HG03135 (cell line): ENCODE measurements around the gene NARS2.
"Not testable (repeated sequence)": the region's sequence is repeated elsewhere in the genome, so short reads cannot be mapped to it uniquely, and the experiment has no call there.

Source experiments
- ATAC-seq: cut with Tn5 transposase; IDR thresholded peaks from one replicate; pipeline ENCODE4 v1.9.1; 2021; ENCODE audit warnings: mild to moderate bottlenecking, moderate library complexity; ENCODE audit not compliant: unreplicated experiment

The NARS2 gene

DNA sequence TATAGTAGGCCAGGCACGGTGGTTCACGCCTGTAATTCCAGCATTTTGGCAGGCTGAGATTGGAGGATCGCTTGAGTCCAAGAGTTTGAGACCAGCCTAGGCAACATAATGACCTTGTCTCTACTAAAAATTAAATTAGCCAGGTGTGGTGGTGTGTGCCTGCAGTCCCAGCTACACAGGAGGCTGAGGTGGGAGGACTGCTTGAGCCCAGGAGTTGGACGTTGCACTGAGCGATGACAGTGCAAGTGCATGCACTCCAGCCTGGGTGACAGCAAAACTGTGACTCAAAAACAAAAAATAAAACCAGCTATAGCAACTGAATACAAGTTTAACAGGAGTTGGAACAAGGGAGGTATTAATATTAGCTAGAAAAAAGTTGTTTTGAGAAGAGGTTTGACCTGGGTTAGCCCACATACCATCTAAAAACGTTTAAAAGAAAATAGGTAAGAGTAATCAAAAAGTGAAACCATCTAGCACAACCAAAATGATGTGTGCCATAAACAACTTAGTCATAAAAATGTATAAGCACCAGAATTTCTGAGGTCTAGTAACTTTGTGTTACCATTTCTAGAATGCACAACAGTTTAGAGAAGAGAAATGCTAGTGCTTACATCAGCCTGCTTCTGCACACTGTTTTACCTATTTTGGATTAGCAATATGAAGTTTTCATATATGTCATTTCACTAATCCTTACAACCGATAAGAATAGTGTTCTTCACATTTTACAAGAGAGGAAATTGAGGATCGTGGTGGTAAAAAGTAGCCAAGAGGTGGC, 26.5 kb downstream of the NARS2 start:
- ATAC-seq, result no peak

DNA sequence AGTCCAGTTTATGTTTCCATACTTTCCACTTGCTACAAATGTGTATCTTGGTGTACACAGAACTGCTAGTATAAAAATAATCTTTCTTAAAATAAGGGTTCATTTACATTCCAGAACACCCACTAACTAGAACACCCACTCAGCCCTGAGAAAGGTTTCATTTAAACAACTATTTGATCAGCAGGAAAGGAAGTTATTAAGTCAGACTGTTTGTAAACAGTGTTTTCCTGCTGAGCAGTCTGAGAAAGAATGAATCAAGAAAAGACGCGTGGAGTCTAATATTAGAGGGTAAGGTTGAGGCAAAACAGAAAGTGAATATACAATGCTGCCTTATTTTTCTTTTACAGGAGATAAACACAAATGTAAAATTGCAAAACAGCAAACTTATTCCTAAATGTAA, 32.7 kb downstream of the NARS2 start:
- ATAC-seq, result no peak

DNA sequence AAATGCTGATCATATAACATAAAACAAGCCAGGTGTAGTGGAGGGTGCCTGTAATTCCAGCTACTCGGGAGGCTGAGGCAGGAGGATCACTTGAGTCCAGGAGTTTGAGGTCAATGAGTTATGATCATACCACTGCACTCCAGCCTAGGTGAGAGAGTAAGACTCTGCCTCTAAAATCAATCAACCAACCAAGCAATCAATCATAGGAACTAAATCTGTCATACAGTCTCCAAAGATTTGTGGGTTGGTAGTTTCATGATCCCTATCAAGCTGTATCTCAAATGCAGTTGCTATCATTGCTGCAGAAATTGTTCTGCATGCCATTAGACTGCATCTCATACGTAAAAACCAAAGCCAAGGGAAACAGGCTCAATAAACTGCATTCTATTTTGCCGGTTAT, 33.1 kb downstream of the NARS2 start:
- ATAC-seq, result no peak

DNA sequence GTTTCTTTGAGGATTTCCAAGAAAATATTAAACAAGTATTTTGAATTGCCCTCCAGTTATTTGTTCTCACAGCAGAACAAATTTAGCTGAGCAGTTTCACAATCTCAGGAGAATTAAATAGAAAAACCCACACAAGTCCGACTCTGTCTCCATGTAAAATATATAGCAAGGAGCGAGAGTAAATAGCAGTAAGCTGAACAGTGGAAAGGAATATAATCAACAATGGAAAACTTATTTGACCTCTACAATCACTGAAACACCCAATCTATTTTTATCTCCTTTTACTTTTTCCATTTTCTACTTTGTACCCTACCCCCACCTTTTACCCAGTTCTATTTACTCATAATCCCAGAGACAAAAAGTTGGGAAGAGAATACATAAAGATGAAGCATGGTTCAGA, 34.4 kb downstream of the NARS2 start:
- no peak for ATAC-seq

DNA sequence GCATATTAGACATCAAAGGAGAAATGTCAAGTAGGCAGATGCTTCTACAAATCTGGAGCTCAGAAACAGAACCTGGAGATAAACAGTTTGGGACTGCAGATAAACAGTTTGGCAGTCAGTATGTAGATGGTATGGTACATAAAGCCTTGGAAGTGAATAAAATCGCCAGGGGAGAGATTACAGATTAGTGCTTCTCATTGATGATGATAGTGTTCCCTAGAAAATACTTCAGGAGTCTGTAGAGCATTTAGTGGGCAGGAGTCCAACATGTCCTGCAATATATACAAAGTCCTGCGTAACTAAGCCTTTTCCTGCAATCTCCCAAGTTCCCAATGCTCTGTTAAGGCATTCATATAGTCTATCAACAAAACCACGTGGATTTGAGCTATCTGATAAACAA, 35.2 kb downstream of the NARS2 start:
- ATAC-seq, result no peak

DNA sequence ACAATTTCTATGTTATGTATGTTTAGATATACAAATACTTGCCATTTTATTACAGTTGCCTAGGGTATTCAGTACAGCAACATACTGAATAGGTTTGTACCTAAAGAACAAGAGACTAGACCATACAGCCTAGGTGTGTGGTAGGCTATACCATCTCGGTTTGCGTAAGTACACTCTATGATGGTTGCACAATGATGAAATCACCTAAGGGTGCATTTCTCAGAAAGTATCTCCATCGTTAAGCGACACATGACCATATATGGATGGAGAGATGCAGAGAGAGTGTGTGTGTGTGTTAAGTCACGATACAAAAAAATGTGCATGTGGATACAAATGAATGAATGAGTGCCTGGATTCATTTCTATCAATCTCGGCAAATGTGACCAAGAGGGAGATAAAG, 37.7 kb downstream of the NARS2 start:
- ATAC-seq, result no peak

DNA sequence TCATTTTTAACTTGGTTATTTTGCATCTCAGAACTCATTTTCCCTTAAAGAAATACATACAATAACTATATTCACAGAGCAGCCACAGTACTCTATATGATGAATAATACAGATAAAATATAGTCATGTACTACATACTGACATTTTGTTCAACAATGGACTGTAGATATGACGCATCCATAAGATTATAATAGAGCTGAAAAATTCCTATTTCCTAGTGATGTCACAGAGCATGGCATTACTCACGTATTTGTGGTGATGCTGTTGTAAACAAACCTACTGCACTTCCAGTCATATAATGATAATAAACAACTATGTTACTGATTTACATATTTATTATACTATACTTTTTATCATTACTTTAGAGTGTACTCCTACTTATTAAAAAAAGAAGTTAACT, 38.7 kb downstream of the NARS2 start:
- ATAC-seq, result no peak

DNA sequence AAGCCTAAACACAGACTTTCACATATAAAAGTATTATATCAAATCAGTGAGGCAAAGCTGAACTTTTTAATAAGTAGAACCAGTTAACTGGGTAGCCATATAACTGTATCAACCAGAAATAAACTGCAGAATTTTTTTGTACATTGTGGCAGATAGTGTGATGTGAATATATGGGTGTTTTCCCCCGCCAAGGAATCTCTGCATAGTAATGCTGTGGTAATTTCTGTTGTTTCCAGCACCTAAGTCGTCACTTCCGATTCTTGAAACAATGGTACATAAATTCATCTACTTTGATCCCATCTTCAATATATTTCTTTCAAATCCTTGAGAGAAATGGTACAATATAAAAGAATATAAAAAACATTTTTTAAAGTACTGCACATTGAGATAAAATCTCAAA, 39.6 kb downstream of the NARS2 start:
- no peak for ATAC-seq

DNA sequence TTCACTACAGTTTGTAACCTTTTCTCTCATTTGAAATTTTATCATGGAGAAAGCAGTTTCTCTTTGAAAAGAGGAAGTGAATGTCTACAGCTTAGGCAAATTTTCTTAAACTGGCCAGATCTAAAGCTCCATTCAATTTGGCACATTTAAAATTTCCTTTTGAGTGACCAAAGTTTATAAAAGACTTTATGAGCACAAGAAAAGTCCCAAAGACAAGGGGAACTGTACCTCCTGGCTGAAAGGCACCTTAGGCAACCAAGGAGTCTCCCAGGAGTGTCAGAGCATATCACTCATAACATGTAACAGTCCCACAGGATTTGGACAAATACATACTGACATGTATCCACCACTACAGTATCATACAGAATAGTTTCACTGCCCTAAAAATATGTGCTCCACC, 41.3 kb downstream of the NARS2 start:
- ATAC-seq, result peak; percentile 71

DNA sequence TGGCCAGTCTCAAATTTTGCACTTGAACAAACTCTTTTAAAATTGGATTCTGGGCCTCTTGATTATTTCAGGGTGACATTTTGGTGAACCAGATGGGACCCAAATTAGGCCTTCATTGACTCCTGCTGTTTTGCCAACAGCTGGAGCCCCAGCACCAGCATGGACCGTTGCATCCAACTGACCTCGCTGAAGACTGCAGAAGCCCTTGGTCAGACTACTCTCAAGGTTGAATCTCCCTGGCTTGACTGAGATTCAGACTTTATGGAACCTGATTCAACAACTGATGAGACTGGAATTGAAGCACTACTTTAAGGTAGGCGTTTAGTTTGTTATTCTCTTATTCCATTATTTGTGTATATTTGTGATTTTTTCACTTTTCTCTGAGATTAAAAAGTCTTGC, 41.7 kb downstream of the NARS2 start:
- peak; percentile 41 for ATAC-seq

DNA sequence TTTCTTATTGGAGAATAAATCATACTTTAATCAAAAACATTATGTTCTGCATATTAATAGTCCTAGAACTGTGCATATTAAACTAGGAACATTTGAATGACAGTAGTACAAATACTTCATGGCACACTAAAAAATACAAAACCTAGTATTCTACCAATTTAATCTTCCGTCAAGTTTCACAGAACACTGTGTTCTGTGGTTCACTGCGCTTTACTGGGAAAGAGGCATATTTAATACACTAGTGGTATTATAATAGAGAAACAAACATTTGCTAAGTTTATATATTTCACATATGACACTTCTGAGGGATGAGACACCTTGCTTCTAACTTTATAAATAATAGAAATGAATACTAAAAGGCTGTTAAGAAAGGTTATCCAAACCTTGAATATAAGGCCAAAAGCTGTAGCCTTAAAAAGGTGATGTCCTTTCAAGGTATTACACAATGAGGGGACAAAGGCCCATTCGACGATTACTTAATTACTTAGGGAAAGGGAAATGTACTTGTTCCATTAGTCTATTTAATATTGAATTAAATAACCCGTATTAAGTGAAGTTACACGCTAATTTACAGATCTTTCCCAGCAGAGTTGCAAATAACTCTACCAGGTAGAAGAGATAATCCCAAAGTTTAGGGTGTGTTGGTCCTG, 48.0 kb downstream of the NARS2 start:
- ATAC-seq, result no peak

DNA sequence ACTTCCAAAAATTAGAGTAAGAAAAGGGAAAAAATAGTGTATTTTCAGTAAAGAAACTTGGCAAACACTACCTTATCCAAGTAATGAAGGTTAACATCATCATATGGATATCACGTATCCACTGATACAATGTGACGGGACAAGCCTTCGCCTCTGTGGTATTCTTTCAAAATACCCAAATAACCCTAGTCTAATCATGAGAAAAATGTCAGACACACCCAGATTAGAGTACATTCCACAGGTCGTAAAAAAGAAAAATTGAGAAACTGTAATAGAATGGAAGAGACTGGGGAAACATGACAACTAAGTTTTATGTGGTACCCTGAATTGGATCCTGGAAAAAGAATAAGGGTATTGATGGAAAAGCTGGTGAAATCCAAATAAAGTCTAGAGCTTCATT, 48.9 kb downstream of the NARS2 start:
- ATAC-seq, result no peak

DNA sequence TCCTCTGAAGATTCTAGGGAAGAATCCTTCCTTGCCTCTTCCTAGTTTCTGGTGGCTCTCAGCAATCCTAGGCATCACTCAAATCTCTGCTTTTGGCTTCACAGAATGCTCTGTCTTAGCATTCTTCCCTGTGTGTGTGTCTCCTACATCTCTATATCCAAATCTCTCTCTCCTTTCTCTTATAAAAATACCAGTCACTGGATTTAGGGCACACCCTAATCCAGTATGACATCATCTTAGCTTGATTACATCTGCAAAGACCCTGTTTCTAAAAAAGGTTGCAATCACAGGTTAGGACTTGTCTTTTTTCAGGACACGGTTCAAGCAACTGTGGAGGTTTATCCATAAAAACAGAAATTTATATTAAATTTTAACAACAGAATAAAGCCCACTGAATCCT, 54.4 kb downstream of the NARS2 start:
- ATAC-seq, result no peak

DNA sequence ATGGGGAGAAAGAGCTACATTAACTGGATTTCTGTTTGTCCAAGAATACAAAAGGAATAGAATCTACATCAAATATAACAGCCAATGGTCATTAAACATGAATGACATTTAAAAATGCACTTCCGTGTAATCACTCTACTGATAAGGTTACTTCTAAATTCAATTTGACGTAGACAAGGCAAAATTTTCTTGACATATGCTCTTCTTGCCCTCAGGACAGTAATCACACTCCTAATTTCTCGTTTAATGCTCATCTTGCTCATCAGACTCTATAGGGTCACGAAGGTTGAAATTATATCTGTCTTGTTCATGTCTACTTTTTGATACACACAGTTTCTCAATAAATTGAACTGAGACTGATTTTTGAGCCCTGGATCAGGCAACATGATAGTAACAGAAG, 58.4 kb downstream of the NARS2 start:
- no peak for ATAC-seq

DNA sequence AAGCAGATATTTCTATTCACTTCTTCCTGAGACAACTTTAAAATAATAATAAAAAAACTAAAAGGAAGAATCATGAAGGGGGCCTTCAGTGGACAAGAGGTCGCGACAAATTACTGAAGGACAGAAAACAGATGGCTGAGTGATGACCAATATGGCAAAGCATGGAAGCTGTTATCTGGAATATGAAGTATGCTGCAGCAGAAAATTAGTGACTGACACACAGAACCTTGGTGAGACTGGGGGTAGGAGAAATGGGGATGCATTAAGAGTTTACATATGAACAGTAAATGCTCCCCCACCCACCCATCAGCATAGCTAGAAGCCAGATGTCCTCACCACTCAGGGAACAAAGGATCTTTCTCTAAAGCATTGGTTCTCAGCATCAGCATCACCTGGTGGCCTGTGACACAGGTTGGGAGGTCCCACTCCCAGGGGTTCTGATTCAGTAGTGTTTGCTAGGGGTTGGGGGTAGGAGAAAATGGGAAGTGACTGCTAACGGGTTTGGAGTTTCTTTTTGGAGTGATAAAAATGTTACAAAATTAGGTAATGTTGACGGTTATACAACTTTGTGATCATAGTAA, 59.7 kb downstream of the NARS2 start:
- no peak for ATAC-seq

DNA sequence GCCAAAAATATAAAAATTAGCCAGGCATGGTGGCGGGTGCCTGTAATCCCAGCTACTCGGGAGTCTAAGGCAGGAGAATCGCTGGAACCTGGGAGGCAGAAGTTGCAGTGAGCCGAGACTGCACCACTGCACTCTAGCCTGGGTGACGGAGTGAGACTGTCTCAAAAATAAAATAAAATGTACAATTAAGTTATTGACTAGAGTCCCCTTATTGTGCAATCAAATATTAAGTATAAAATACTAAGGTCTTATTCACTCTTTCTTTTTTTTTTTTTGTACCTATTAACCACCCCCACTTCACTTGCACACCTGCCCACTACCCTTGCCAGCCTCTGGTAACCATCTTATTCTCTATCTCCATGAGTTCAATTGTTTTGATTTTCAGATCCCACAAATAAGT, 61.6 kb downstream of the NARS2 start:
- ATAC-seq, result not testable (repeated sequence)

DNA sequence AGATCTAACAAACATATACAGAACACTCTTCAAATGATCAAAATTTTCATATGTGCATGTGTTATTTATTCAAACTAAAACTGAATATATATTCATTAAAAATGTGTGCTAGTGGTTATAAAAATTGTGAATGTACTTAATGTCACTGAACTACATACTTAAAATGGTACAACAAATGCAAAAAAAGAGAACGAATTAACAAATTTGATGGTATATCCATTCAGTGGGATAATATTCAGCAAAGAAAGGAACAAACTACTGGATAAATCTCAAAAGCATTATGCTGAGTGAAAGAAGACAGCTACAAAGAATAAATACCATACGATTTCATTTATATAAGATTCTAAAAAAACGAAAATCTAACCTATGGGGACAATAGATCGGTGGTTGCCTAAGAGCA, 64.1 kb downstream of the NARS2 start:
- ATAC-seq, result no peak

DNA sequence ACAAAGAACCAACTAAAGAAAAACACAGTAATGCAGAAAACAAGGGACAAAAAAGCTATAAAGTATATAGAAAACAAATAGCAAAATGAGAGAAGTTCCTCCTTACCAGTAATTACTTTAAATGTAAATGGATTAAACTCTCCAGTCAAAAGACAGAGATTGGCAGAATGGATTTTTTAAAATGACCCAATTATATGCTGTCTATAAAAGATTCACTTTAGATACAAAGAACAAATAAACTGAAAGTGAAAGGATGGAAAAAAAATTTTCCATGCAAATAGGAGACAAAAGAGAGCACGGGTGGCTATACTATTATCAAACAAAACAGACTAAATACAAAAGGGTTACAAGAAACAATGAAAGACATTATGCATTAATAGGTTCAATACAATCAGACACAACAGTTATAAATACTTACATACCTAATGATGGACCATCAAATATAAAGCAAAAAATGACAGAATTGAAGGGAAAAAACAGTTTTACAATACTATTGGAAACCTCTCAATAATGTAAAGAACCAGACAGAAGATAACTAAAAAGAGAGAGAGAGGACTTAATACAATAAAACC, 64.6 kb downstream of the NARS2 start:
- no peak for ATAC-seq

DNA sequence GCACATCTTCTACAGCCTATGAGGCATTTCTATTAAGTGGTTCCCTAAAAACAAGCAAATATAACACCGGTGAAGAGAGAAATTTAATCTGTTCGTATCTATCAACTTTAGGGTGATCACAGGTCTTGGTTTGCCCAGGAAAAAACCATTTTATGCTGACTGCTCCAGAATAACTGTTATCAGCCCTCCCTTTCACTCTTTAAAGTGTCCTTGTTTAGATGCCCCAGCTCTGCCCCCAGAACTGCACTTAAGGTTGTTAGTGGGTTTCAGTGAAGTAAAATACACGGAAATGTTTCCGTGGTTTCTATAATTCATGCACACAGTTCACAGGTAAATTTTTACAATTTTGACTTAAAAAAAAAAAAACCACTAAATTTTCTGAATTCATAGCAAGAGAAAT, 70.0 kb downstream of the NARS2 start:
- ATAC-seq, result no peak

DNA sequence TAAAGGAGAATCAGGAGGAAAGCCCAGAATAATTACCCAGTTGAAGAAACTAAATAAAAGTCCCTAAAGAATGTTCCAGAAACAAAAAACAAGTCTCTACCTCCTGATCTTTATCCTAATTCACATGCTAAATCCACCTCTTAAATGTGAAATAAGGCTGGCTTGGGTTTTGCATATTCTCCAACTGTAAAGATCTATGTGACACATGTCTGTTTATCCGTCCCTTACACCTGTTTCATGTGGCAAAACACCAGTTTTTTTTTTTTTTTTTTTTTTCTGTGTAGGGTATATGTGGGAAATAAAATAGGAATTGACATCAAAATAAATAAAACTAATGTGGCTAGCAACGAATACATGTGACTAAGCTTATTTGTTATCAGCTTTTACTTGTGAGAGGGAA, 70.5 kb downstream of the NARS2 start:
- ATAC-seq, result no peak

DNA sequence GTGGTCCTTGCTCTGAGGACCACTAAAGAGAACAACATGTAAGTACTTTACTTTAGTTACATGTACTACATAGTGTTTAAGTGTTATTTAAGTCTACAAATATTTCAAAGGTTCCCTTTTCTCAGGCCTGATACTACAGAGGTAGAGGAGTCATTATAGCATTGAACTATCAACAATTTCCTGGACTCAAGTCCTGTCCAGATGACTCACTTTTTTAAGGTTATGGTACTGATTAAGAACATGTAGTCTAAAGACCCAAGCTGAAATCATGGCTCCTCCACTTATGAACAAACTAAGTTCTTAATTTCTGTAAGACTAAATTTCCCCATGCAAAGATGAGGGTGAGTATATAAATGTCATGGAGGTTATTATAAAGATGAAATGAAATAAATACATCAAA, 74.7 kb downstream of the NARS2 start:
- no peak for ATAC-seq

DNA sequence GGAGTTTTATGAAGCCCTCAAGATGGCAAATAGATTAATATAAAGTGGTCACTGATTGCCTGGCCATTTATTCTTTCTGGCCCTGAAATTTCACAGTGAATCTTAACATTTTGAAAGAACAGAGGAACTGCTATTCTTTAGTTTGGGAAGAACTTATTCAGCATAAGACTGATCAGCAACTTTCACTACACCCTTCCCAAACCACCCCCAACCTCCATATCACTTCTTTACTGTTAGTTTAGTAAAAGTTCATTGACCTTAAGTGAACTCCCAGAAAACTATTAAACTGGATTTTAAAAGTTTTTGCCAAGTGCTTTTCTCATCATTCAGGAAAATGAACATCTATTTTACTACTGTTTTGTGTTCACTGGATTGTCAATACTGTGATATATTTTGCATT, 77.4 kb downstream of the NARS2 start:
- no peak for ATAC-seq
